HG02763 (cell line): ENCODE measurements around the gene CDK16.

Experiments used
- ATAC-seq: cut with Tn5 transposase; IDR thresholded peaks from one replicate; pipeline ENCODE4 v1.9.1; 2021; ENCODE audit warnings: mild to moderate bottlenecking, moderate library complexity; ENCODE audit not compliant: unreplicated experiment

CDK16 gene

GRCh38 chrX:47185241-47185640, 33.2 kb upstream of the CDK16 start:
- ATAC-seq = no peak

GRCh38 chrX:47186096-47186740, 32.3 kb upstream of the CDK16 start:
- ATAC-seq = no peak

GRCh38 chrX:47187106-47187677, 31.3 kb upstream of the CDK16 start:
- no peak for ATAC-seq

GRCh38 chrX:47189906-47190305, 28.6 kb upstream of the CDK16 start:
- ATAC-seq = no peak

- peak; percentile 41 for ATAC-seq
Observed at GRCh38 chrX:47190445-47191269, 27.8 kb upstream of the CDK16 start.

GRCh38 chrX:47191331-47191730, 27.1 kb upstream of the CDK16 start:
- no peak for ATAC-seq

- no peak for ATAC-seq
Observed at GRCh38 chrX:47191806-47192401, 26.6 kb upstream of the CDK16 start.

- peak; percentile 82 for ATAC-seq
Observed at GRCh38 chrX:47193475-47194193, 24.8 kb upstream of the CDK16 start, which contains the start of gene UBA1. Gene UBA1, plus strand, starts transcription at chrX:47193829. Its CDS starts 4,974 bp downstream, at chrX:47198803.

GRCh38 chrX:47194194-47194787, 24.2 kb upstream of the CDK16 start:
- no peak for ATAC-seq

GRCh38 chrX:47196098-47196497, 22.4 kb upstream of the CDK16 start:
- ATAC-seq = no peak

- ATAC-seq = no peak
Observed at GRCh38 chrX:47197526-47197925, 21.0 kb upstream of the CDK16 start.

- no peak for ATAC-seq
Observed at GRCh38 chrX:47198026-47198686, 20.3 kb upstream of the CDK16 start.

GRCh38 chrX:47198687-47199080, 19.8 kb upstream of the CDK16 start:
- ATAC-seq = no peak

GRCh38 chrX:47199286-47199685, 19.2 kb upstream of the CDK16 start:
- ATAC-seq = no peak

- no peak for ATAC-seq
Observed at GRCh38 chrX:47200385-47201150, 17.9 kb upstream of the CDK16 start.

- no peak for ATAC-seq
Observed at GRCh38 chrX:47201345-47201944, 17.0 kb upstream of the CDK16 start.

GRCh38 chrX:47202316-47202715, 16.2 kb upstream of the CDK16 start:
- no peak for ATAC-seq

GRCh38 chrX:47202877-47203276, 15.6 kb upstream of the CDK16 start:
- no peak for ATAC-seq

GRCh38 chrX:47204970-47205369, 13.5 kb upstream of the CDK16 start:
- ATAC-seq = no peak
